H9 (cell line): Measurements from ENCODE around the gene RAB3IP. TPM values are rescaled to one million over a fixed set of nuclear protein-coding genes. Genes with fewer than 3 reads are reported as not detected.

Experiments
- DNase-seq: peaks from one replicate; pipeline ENCODE4 v3.0.0-alpha.2; 2017
- H2AFZ ChIP-seq: one replicate; pipeline ENCODE4 v1.6.1; 2013; ENCODE audit warnings: mild to moderate bottlenecking, low read length, control low read depth, moderate library complexity
- H2AK5ac ChIP-seq: 2 replicates; pipeline ENCODE4 v1.6.1; 2013; ENCODE audit warnings: low read length, control low read depth, mixed read lengths; ENCODE audit not compliant: insufficient read length
- H2BK120ac ChIP-seq: one replicate; pipeline ENCODE4 v1.6.1; 2013; ENCODE audit warnings: low read depth, mild to moderate bottlenecking, low read length, control low read depth, inconsistent platforms; ENCODE audit not compliant: poor library complexity, severe bottlenecking
- H2BK12ac ChIP-seq: 2 replicates; pipeline ENCODE4 v1.6.1; 2013; ENCODE audit warnings: low read length, control low read depth, mixed read lengths, low read depth; ENCODE audit not compliant: insufficient read length
- H2BK15ac ChIP-seq: 2 replicates; pipeline ENCODE4 v1.6.1; 2013; ENCODE audit warnings: low read depth, low read length, control low read depth
- H2BK20ac ChIP-seq: one replicate; pipeline ENCODE4 v1.6.1; 2013; ENCODE audit warnings: low read depth, mild to moderate bottlenecking, low read length, control low read depth, inconsistent platforms; ENCODE audit not compliant: poor library complexity, severe bottlenecking
- H2BK5ac ChIP-seq: 2 replicates; pipeline ENCODE4 v1.6.1; 2013; ENCODE audit warnings: low read length, control low read depth, mixed read lengths; ENCODE audit not compliant: insufficient read length
- H3K14ac ChIP-seq: 2 replicates; pipeline ENCODE4 v1.6.1; 2013; ENCODE audit warnings: low read length, control low read depth; ENCODE audit not compliant: insufficient read depth
- H3K18ac ChIP-seq: 2 replicates; pipeline ENCODE4 v1.6.1; 2013; ENCODE audit warnings: low read depth, mild to moderate bottlenecking, mixed read lengths, low read length, control low read depth; ENCODE audit not compliant: insufficient read length
- H3K23ac ChIP-seq: 2 replicates; pipeline ENCODE4 v1.6.1; 2013; ENCODE audit warnings: low read length, control low read depth, mixed read lengths, low read depth; ENCODE audit not compliant: insufficient read length
- H3K23me2 ChIP-seq: 2 replicates; pipeline ENCODE4 v1.6.1; 2013; ENCODE audit warnings: low read depth, mild to moderate bottlenecking, mixed read lengths, low read length, control low read depth; ENCODE audit not compliant: insufficient read length, poor library complexity, severe bottlenecking
- H3K27ac ChIP-seq: 2 replicates; pipeline ENCODE4 v1.5.1; 2013; ENCODE audit warnings: low read length, control low read depth, mixed read lengths, low read depth; ENCODE audit not compliant: insufficient read length
- H3K27me3 ChIP-seq: 2 replicates; pipeline ENCODE4 v1.6.1; 2013; ENCODE audit warnings: low read length, control low read depth, inconsistent platforms; ENCODE audit not compliant: insufficient read depth
- H3K4ac ChIP-seq: 2 replicates; pipeline ENCODE4 v1.6.1; 2013; ENCODE audit warnings: low read depth, mild to moderate bottlenecking, control low read depth, inconsistent platforms, low read length, moderate library complexity
- H3K4me1 ChIP-seq: 2 replicates; pipeline ENCODE4 v1.6.1; 2013; ENCODE audit warnings: low read length, control low read depth, inconsistent platforms; ENCODE audit not compliant: insufficient read depth
- H3K4me2 ChIP-seq: 2 replicates; pipeline ENCODE4 v1.6.1; 2013; ENCODE audit warnings: low read length, control low read depth, mixed read lengths; ENCODE audit not compliant: insufficient read length, insufficient read depth
- H3K56ac ChIP-seq: 2 replicates; pipeline ENCODE4 v1.6.1; 2013; ENCODE audit warnings: low read depth, mild to moderate bottlenecking, mixed read lengths, low read length, control low read depth; ENCODE audit not compliant: insufficient read length
- H3K79me1 ChIP-seq: 2 replicates; pipeline ENCODE4 v1.6.1; 2013; ENCODE audit warnings: low read depth, mild to moderate bottlenecking, moderate library complexity, low read length, control low read depth, inconsistent platforms; ENCODE audit not compliant: insufficient read depth, poor library complexity, severe bottlenecking
- H3K79me2 ChIP-seq: 2 replicates; pipeline ENCODE4 v1.6.1; 2013; ENCODE audit warnings: low read length, control low read depth, inconsistent platforms; ENCODE audit not compliant: insufficient read depth
- H3K9ac ChIP-seq: 2 replicates; pipeline ENCODE4 v1.6.1; 2013; ENCODE audit warnings: low read length, control low read depth, mixed read lengths; ENCODE audit not compliant: insufficient read length; ENCODE audit errors: extremely low read depth
- H3K9me3 ChIP-seq: one replicate; pipeline ENCODE4 v1.6.1; 2013; ENCODE audit warnings: low read depth, low read length, inconsistent platforms; ENCODE audit not compliant: control insufficient read depth
- H3T11ph ChIP-seq: one replicate; pipeline ENCODE4 v1.6.1; 2013; ENCODE audit warnings: mild to moderate bottlenecking, low read length, control low read depth, inconsistent platforms
- H4K20me1 ChIP-seq: one replicate; pipeline ENCODE4 v1.6.1; 2013; ENCODE audit not compliant: control insufficient read depth, insufficient read length, insufficient read depth
- H4K5ac ChIP-seq: 2 replicates; pipeline ENCODE4 v1.6.1; 2013; ENCODE audit warnings: low read depth, mild to moderate bottlenecking, mixed read lengths, low read length, control low read depth; ENCODE audit not compliant: insufficient read length
- H4K8ac ChIP-seq: replicated peaks from 2 replicates; pipeline ENCODE4 v1.6.1; 2013; ENCODE audit warnings: low read length, control low read depth, mixed read lengths, low read depth; ENCODE audit not compliant: insufficient read length
- H4K91ac ChIP-seq: 2 replicates; pipeline ENCODE4 v1.6.1; 2013; ENCODE audit warnings: low read depth, mild to moderate bottlenecking, moderate library complexity, mixed read lengths, low read length, control low read depth; ENCODE audit not compliant: insufficient read length
- H3K27ac Mint-ChIP-seq, 3 experiments: 2 replicates in 2 of 3; 3 replicates in 1 of 3; pipeline ENCODE4 v1.8.0; 2020 to 2021; ENCODE audit warnings: mixed read lengths in 3 of 3, mild to moderate bottlenecking in 1 of 3, moderate library complexity in 1 of 3
- H3K27me3 Mint-ChIP-seq: 2 replicates; pipeline ENCODE4 v1.8.0; 2021; ENCODE audit warnings: low read depth, mild to moderate bottlenecking, moderate library complexity, mixed read lengths
- H3K36me3 Mint-ChIP-seq, 3 experiments: 2 replicates in 2 of 3; 3 replicates in 1 of 3; pipeline ENCODE4 v1.8.0; 2020 to 2021; ENCODE audit warnings: low read depth in 3 of 3, mixed read lengths in 3 of 3; ENCODE audit not compliant: insufficient read depth in 1 of 3
- H3K4me1 Mint-ChIP-seq, 2 experiments: 2 replicates each; pipeline ENCODE4 v1.8.0; 2020; ENCODE audit warnings: mixed read lengths in 2 of 2
- H3K4me3 Mint-ChIP-seq, 2 experiments: 2 replicates in 1 of 2; 3 replicates in 1 of 2; pipeline ENCODE4 v1.8.0; 2020 to 2021; ENCODE audit warnings: mild to moderate bottlenecking in 2 of 2, mixed read lengths in 2 of 2, moderate library complexity in 1 of 2
- H3K9me3 Mint-ChIP-seq, 2 experiments: 2 replicates in 1 of 2; 3 replicates in 1 of 2; pipeline ENCODE4 v1.8.0; 2020; ENCODE audit warnings: mild to moderate bottlenecking in 2 of 2, mixed read lengths in 2 of 2, moderate library complexity in 1 of 2
- CTCF ChIP-seq: fragments of 200-600 bp; sonication (generic); conservative IDR thresholded peaks from 3 replicates; pipeline ENCODE4 v1.8.0; 2021; ENCODE audit warnings: antibody characterized with exemption, mild to moderate bottlenecking
- WGBS: extraction: QIAGEN DNeasy Blood & Tissue Kit; methylation state at CpG from one replicate; pipeline ENCODE4 v1.1.7; 2013; ENCODE audit warnings: missing lambda C conversion rate, low lambda C conversion rate, mixed read lengths; ENCODE audit not compliant: insufficient read length; ENCODE audit errors: extremely low coverage; 5-methylcytosine and 5-hydroxymethylcytosine counted together
- total RNA-seq: library from RNA; stranded (reverse); gene quantifications from 2 replicates; pipeline ENCODE4 v1.2.1, GENCODE V29; 2021

Gene RAB3IP
- total RNA-seq, 1 experiment from 2014 or later: 45.5 TPM

- Histone ChIP-seq H3K9ac (no peak within 1 kb of the TSS), H4K20me1 (no peaks in the 10 kb centered on the region), H2BK20ac (no peak within 1 kb of the TSS), H3K14ac (no peak within 1 kb of the TSS), H3K56ac (no peak within 1 kb of the TSS), H4K8ac (no peak within 1 kb of the TSS), H3K4ac (no peak within 1 kb of the TSS), H2BK12ac (no peak within 1 kb of the TSS), H4K91ac (no peak within 1 kb of the TSS), H2BK5ac (no peak within 1 kb of the TSS), H2AFZ (no peak within 1 kb of the TSS), H3K79me2 (no peaks in the 10 kb centered on the region), H3T11ph (no peak within 1 kb of the TSS), H3K27me3 (no peaks in the 10 kb centered on the region), H3K27ac (no peak within 1 kb of the TSS), H2AK5ac (no peak within 1 kb of the TSS), H3K9me3 (no peaks in the 10 kb centered on the region), H3K18ac (no peak within 1 kb of the TSS), H2BK15ac (no peak within 1 kb of the TSS), H3K79me1 (no peaks in the 10 kb centered on the region), H2BK120ac (no peak within 1 kb of the TSS), H3K23ac (no peak within 1 kb of the TSS), H3K4me1 (no peaks in the 10 kb centered on the region), H4K5ac (no peak within 1 kb of the TSS), H3K23me2 (no peaks in the 10 kb centered on the region), H3K4me2 (no peak within 1 kb of the TSS)
- no peak within 1 kb of the TSS for H3K4me3 Mint-ChIP-seq
- no peak for TF ChIP-seq CTCF
- WGBS: no CpG with 5 or more reads among the region's 5 CpGs
- H3K27ac Mint-ChIP-seq: no peak within 1 kb of the TSS
- no peak for DNase-seq
- H3K9me3 Mint-ChIP-seq: no peaks in the 10 kb centered on the region
- peaks cover 13% of the 10 kb centered on the region in 2 experiments; a peak in 3 of 4 replicates for H3K4me1 Mint-ChIP-seq
- H3K36me3 Mint-ChIP-seq: no peaks in the 10 kb centered on the region
- H3K27me3 Mint-ChIP-seq: no peaks in the 10 kb centered on the region
These were observed 86.4 kb downstream of the RAB3IP start, which contains the start of gene MYRFL for GRCh38 chr12:69824966-69825560. Gene MYRFL, plus strand, starts transcription at chr12:69825227. Its CDS starts 291 bp downstream, at chr12:69825518.
